Measurements from ENCODE around the gene LEKR1.

Gene LEKR1

DNA sequence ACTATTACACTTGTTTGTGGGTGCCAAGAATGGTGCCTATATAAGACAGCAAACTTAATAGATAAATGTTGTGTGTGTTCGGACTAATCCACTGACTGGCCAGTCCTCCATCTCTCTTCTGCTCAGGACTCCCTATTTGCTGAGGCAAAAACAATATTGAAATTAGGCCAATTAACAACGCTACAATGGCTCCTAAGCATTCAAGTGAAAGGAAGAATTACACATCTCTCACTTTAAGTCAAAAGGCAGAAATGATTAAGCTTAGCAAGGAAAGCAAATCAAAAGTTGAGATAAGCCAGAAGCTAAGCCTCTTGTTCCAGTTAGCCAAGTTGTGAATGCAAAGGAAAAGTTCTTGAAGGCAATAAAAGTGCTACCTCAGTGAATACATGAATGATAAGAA, 206.8 kb downstream of the LEKR1 start:
- H3K36me3 ChIP-seq (ENCODE audit: insufficient read depth, low read length), result no peaks in the 10 kb centered on the region
- H3K79me2 ChIP-seq (ENCODE audit: insufficient read depth, low read length), result no peaks in the 10 kb centered on the region
- H3K27me3 ChIP-seq (ENCODE audit: insufficient read depth, low read length, poor library complexity), result peaks cover 5% of the 10 kb centered on the region
- no peak for DNase-seq
- no peaks in the 10 kb centered on the region for H3K9me3 ChIP-seq (ENCODE audit: insufficient read depth, low read length, severe bottlenecking)
- H3K27ac ChIP-seq (ENCODE audit: low read length), result no peak overlapping the region
- H4K20me1 ChIP-seq (ENCODE audit: insufficient read depth, low read length), result no peaks in the 10 kb centered on the region
- no peak overlapping the region for H2AFZ ChIP-seq (ENCODE audit: low read depth, low read length)
- no peak overlapping the region for H3K4me2 ChIP-seq (ENCODE audit: insufficient read depth, low read length)
- H3K4me1 ChIP-seq (ENCODE audit: insufficient read depth, low read length), result no peaks in the 10 kb centered on the region
- no peak overlapping the region for H3K4me3 ChIP-seq (ENCODE audit: low read depth in 1 of 2, low read length in 2 of 2)
- TF ChIP-seq, protein P1, sequence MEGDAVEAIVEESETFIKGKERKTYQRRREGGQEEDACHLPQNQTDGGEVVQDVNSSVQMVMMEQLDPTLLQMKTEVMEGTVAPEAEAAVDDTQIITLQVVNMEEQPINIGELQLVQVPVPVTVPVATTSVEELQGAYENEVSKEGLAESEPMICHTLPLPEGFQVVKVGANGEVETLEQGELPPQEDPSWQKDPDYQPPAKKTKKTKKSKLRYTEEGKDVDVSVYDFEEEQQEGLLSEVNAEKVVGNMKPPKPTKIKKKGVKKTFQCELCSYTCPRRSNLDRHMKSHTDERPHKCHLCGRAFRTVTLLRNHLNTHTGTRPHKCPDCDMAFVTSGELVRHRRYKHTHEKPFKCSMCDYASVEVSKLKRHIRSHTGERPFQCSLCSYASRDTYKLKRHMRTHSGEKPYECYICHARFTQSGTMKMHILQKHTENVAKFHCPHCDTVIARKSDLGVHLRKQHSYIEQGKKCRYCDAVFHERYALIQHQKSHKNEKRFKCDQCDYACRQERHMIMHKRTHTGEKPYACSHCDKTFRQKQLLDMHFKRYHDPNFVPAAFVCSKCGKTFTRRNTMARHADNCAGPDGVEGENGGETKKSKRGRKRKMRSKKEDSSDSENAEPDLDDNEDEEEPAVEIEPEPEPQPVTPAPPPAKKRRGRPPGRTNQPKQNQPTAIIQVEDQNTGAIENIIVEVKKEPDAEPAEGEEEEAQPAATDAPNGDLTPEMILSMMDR (IDR thresholded peaks at IDR 0.05; ENCODE audit: borderline replicate concordance, extremely low read depth, low read length, poor library complexity, severe bottlenecking), result no peak
- TF ChIP-seq EZH2 (IDR thresholded peaks at IDR 0.05; ENCODE audit: borderline replicate concordance, low read depth, low read length, severe bottlenecking), result no peak
- no peak for ATAC-seq (ENCODE audit: insufficient read depth, low read depth)
- H3K9ac ChIP-seq (ENCODE audit: low read depth, low read length), result no peak overlapping the region

DNA sequence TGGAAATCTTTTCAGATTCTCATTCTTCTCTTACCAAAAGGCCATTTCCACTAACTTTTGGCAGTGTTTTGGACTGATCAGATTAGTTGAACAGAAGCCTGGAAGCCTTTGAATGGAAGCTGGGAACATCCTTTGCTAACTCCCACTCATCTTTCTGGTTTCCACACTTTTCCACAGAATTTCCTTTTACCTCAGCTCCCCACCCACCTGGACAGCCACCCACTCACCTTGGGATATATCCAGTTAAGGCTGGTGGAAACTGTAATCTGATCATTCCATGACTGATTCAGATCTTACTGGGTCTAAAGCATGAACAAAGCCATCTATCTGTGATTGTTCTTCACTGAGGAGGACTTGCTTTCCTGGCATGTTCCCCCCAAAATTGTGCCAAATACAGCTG, 214.3 kb downstream of the LEKR1 start:
- Histone ChIP-seq H3K4me1 (ENCODE audit: insufficient read depth, low read length) (no peaks in the 10 kb centered on the region), H3K4me2 (ENCODE audit: insufficient read depth, low read length) (no peak overlapping the region), H3K79me2 (ENCODE audit: insufficient read depth, low read length) (no peaks in the 10 kb centered on the region), H3K27ac (ENCODE audit: low read length) (no peak overlapping the region), H3K9ac (ENCODE audit: low read depth, low read length) (no peak overlapping the region), H3K27me3 (ENCODE audit: insufficient read depth, low read length, poor library complexity) (peaks cover 4% of the 10 kb centered on the region), H3K9me3 (ENCODE audit: insufficient read depth, low read length, severe bottlenecking) (no peaks in the 10 kb centered on the region), H4K20me1 (ENCODE audit: insufficient read depth, low read length) (no peaks in the 10 kb centered on the region), H3K36me3 (ENCODE audit: insufficient read depth, low read length) (no peaks in the 10 kb centered on the region), H2AFZ (ENCODE audit: low read depth, low read length) (no peak overlapping the region), H3K4me3 (ENCODE audit: low read depth in 1 of 2, low read length in 2 of 2) (no peak overlapping the region)
- DNase-seq, result no peak
- TF ChIP-seq, protein P1 (IDR thresholded peaks at IDR 0.05; ENCODE audit: borderline replicate concordance, extremely low read depth, low read length, poor library complexity, severe bottlenecking), result no peak
- TF ChIP-seq EZH2 (IDR thresholded peaks at IDR 0.05; ENCODE audit: borderline replicate concordance, low read depth, low read length, severe bottlenecking), result no peak
- ATAC-seq (ENCODE audit: insufficient read depth, low read depth), result no peak

DNA sequence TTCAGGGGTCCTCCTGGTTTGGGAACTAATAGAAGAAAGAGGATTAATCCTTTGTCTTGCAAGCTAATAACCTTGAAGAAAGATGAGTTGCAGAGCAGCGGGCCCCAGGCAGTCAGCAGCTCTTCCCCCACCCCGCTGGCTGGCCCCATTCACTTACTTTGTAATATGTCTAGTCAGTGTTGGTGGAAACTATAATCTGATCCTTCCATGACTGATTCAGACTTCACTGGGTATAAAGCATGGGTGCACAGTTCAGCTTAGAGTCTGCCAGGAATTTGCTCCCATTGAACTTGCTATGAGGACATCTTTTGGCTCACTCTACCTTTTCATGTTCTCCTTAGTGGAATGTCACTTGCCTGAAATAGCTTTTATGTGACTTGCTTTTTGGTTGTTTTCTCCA, 216.1 kb downstream of the LEKR1 start:
- H4K20me1 ChIP-seq (ENCODE audit: insufficient read depth, low read length), result no peaks in the 10 kb centered on the region
- DNase-seq, result no peak

More for the DNA sequence above, 216.1 kb downstream of the LEKR1 start:
- Histone ChIP-seq H3K27me3 (ENCODE audit: insufficient read depth, low read length, poor library complexity) (peaks cover 4% of the 10 kb centered on the region), H3K27ac (ENCODE audit: low read length) (no peak overlapping the region), H3K4me2 (ENCODE audit: insufficient read depth, low read length) (no peak overlapping the region), H2AFZ (ENCODE audit: low read depth, low read length) (no peak overlapping the region), H3K79me2 (ENCODE audit: insufficient read depth, low read length) (no peaks in the 10 kb centered on the region), H3K9ac (ENCODE audit: low read depth, low read length) (no peak overlapping the region), H3K36me3 (ENCODE audit: insufficient read depth, low read length) (no peaks in the 10 kb centered on the region), H3K9me3 (ENCODE audit: insufficient read depth, low read length, severe bottlenecking) (no peaks in the 10 kb centered on the region), H3K4me3 (ENCODE audit: low read depth in 1 of 2, low read length in 2 of 2) (no peak overlapping the region), H3K4me1 (ENCODE audit: insufficient read depth, low read length) (no peaks in the 10 kb centered on the region)
- ATAC-seq (ENCODE audit: insufficient read depth, low read depth), result no peak
- TF ChIP-seq, protein P1 (IDR thresholded peaks at IDR 0.05; ENCODE audit: borderline replicate concordance, extremely low read depth, low read length, poor library complexity, severe bottlenecking), result no peak
- TF ChIP-seq EZH2 (IDR thresholded peaks at IDR 0.05; ENCODE audit: borderline replicate concordance, low read depth, low read length, severe bottlenecking), result no peak

Data from DND-41 (cell line).